ENCODE measurements around the gene TTLL12.

Gene TTLL12

GRCh38 chr22:43198126-43198525 lies 11.2 kb upstream of the TTLL12 start:
- DNase-seq = no peak

DNA sequence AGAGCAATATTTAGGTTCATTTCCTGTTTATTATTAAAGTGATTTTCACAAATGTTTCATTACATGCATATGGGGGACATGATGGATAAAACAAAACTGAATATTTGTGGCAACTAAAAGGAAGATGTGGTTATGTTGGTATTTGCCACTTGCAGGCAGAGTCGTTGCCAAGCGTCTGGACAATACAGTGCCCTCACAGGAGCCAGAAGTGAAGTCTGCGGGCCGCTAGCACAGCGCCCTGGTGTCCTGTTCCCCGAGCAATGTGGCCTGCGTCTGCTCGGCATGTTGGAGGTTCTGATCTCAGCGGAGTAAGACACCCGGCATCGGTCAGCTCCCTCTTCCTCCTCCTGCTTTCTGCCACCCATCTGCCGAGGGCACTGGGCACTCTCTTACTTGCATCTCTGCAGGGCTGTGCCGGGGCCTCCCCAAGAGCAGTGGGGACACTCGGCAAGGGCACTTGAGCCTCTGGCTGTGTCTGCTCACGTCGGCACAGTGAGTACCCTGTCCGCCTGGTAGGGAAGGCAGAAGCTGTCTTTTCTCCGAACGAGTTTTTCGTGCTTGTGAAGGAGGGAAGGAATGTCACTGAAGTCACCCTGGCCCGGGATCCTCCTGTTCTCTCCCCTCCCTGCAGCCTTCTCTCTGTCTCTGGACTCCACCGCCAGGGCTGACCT lies 10.5 kb upstream of the TTLL12 start:
- no peak for DNase-seq

GRCh38 chr22:43191831-43192230 lies 4.9 kb upstream of the TTLL12 start:
- no peak for DNase-seq

DNA sequence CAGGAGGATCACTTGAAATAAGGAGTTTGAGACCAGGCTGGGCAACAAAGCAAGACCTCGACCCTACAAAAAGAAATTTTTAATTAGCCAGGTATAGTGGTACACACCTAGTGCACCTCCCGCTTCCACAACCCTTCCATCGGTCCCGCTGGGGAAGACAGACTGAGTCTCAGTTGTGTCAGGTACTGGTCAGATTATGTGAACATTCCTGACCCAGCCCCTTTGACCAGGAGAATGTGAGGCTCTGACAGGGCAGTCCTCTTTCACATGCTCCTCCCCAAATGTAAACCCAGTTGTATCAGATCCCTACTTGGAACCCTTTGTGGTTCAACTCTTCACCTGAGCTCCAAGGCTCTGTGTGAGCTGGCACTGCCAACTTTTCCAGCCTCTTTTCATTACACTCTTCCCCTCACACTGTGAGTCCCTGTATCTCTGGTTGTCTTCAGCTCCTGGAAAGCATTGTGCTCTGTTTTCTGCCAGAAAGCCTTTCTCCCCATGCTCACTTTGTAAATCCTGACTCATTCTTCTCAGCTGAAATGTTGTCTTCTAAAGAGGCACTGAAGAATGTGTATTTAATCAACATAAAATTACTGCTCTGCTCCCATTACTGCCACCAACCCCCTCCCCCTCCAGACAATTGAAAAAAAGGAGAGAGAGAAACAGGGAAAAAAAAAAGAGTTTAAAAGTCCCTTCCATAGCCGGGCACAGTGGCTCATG lies 2.1 kb upstream of the TTLL12 start:
- no peak for DNase-seq

DNA sequence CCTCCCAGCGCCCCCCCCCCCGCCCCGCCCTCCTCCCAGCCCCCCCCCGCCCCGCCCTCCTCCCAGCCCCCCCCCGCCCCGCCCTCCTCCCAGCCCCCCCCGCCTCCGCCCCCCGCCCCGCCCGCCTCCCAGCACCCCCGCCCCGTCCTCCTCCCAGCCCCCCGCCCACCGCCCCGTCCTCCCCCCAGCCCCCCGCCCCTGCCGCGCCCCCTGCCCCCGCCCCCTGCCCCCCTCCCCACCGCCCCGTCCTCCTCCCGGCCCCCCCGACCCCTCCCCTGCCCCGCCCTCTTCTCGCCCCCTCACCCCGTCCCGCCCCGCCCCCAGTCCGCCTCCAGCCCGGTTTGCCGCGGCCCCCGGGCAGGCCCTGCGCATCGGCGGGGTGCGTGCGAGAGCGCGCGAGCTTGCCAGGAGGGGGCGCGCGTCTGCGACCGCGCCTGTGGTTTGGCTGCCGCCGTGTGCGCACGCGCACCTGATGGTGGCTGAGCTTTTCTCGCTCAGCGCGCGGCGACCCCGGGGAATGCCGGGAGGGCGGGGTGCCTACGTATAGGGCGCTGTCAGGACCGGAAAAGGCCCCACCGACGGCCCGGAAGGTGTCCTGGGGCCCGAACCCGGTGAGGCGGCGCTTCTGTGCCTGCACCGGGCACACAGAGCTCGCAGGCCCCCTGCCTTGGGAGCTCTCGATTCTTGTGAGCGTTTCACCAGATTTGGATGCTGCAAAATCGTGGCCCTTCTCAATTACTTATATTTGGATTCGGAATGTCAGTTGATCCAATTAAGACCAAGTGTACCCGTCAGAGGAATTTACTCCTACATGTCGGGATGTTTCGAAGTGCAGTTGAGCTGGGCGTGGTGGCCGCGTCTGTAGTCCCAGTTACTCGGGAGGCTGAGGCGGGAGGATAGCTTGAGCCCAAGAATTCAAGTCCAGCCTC lies 501 bp upstream of the TTLL12 start:
- DNase-seq = peak; percentile 98

GRCh38 chr22:43185860-43186261 lies 1.1 kb downstream of the TTLL12 start:
- no peak for DNase-seq

DNA sequence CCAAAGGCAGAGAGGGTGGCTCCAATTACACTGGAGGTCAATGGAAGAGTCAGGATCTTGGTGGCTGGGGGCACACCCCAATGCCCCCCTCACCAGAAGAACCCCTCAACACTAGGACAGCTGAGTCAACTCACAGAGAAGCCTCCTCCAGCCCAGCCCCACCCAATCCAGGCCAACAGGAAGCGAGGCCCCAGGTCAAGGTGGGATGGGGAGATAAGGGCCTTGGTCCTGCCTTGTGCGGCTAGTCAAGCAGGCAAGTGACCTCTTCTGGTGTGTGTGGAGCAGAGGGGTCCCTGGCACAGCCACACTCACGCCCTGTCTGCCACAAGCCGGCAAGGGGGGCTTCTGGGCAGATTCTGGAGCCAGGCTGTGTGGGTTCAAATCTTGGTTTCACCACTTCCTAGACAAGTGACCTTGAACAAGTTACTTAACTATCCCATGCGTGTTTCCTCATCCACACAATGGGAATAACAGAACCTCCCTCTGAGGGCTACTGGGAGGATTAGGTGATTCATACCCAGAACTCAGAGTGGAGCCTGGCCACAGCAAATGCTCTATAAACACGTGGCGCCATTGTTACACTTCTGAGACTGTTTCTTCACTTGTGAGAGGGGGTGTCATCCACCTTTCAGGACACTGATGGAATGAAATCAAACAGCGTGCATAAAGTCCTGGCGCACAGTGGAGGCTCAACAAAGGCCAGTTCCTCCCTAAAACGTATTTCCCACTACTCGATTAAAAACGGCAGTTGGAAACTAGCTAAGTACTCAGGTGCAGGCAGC lies 3.2 kb downstream of the TTLL12 start:
- no peak for DNase-seq

DNA sequence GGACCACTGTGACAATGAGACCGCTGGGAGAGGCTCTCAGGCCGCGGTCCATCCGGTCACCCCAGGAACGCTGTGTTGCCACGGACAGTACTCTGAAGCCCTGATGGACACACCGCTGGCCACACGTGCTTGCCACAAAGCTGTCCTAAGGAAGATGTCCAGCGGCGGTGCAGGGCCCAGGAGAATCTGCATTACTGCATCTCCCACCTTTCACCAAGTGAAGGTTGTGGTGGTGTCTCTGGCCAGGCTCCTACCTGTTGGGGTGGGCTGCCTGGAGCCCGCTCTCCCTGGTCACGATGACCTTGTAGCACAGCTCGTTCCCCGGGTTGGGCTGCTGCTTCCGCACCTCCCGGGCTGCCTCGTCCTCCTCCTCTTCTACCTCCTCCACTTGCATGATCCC lies 4.2 kb downstream of the TTLL12 start:
- no peak for DNase-seq

GRCh38 chr22:43182118-43182517 lies 4.8 kb downstream of the TTLL12 start:
- DNase-seq = no peak

- DNase-seq = no peak
Measured at GRCh38 chr22:43181321-43182076, 5.4 kb downstream of the TTLL12 start.

- no peak for DNase-seq
Measured at GRCh38 chr22:43180670-43181069, 6.3 kb downstream of the TTLL12 start.

- no peak for DNase-seq
Measured at GRCh38 chr22:43179911-43180195, 7.1 kb downstream of the TTLL12 start.

GRCh38 chr22:43179146-43179910 lies 7.6 kb downstream of the TTLL12 start:
- DNase-seq = no peak

GRCh38 chr22:43177479-43177878 lies 9.5 kb downstream of the TTLL12 start:
- DNase-seq = no peak

- no peak for DNase-seq
Measured at GRCh38 chr22:43176090-43176489, 10.8 kb downstream of the TTLL12 start.

DNA sequence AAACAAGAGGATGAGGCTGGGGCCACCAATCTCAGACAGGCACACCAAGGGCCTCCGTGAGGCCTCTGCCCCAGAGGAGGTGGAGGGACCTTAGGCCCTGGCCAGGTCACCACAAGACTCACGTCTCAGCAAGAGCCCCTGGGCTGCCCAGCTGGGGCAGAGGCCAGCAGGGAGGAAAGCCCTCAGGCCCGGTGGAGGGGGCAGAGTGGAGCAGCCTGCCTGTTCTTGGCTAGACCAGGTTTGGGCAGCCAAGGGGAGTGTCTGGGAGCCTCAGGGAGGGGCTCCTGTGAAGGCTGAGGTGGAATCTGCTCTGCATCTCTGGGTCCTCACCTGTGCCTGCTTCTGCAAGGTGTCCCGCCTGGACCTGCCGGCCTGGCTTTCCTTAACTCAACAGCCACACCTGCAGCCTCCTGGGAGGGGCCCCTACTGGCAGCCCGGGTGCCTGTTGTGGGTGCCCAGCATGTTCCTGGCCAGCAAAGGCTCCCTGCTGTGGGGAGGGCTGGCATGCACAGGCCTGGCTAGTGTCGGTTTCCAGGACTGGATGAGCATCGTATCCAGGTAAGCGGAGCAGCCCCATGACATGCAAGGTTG lies 11.9 kb downstream of the TTLL12 start:
- no peak for DNase-seq

DNA sequence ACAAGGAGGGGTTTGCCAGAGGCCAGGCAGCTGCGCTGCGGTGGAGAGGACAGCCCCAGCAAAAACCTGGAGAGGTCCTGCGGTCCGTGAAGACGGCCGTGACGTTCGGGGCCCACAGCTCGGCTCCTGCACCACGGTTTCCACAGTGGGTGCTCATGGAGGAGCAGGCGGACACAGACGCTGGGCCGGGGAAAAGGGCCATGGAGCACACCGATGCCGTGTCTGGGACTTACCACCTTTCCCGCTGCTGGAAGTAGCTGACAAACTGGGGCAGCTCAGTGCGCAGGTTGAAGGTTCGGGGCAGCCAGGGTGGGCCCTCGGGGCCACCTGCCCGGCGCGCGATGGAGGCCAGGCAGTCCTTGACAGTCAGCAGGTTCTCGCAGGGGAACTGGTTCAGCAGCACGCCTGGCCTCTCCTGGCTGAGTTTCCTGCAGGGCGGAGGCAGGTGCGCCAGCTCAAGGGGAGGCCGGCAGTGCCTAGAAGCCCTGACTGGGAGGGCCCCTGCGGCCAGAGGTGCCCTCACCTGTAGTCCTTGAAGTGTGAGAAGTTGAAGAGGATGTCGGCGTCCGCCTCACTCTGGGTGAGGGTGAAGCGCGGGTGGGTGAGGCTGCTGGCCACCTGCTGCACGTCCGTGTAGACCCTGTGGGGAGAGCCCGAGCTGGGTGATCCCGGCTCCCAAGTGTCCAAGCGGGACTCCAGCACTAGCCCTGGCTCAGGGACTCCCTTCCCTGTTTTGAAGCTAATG lies 12.8 kb downstream of the TTLL12 start:
- DNase-seq = no peak

GRCh38 chr22:43173566-43173965 lies 13.4 kb downstream of the TTLL12 start:
- no peak for DNase-seq

- DNase-seq = no peak
Measured at GRCh38 chr22:43172191-43172590, 14.7 kb downstream of the TTLL12 start.

DNA sequence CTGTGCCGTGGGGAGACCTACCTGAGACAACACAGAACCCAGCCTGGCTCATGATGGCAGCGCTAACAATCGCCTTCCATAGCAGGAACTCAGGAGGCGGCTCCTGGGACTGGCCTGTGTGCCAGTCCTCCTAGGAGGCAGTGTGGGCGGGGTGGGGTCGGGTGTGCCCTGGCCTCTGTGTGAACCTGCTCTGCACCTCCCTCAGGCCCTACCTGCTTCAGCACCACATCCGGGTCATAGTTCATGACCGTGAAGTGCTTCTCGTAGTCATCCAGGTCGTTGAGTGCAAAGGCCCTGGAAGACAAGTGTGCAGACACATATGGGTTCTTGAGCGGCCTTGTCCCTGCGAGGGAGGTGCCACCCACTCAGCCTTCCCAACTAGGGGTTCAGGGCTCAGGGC lies 15.3 kb downstream of the TTLL12 start:
- DNase-seq = no peak
